ENCODE results near the gene MEA1.
A peak's percentile ranks its signal among the peaks of the same experiment; 100 is the strongest.

Gene MEA1

GRCh38 chr6:43038727-43039126 lies 25.0 kb upstream of the MEA1 start:
- no peak for DNase-seq (ENCODE audit: low read depth in 2 of 2)

- DNase-seq (ENCODE audit: low read depth in 2 of 2) = no peak
These were observed 24.0 kb upstream of the MEA1 start for GRCh38 chr6:43037706-43038105.

- no peak for DNase-seq (ENCODE audit: low read depth in 2 of 2)
These were observed 23.5 kb upstream of the MEA1 start for GRCh38 chr6:43037197-43037596.

- no peak for DNase-seq (ENCODE audit: low read depth in 2 of 2)
These were observed 23.0 kb upstream of the MEA1 start for GRCh38 chr6:43036712-43037111.

- DNase-seq (ENCODE audit: low read depth in 2 of 2) = no peak
These were observed 21.9 kb upstream of the MEA1 start for GRCh38 chr6:43035495-43036194.

GRCh38 chr6:43034190-43034525 lies 20.4 kb upstream of the MEA1 start:
- DNase-seq (ENCODE audit: low read depth in 2 of 2) = no peak

GRCh38 chr6:43033496-43034189 lies 19.9 kb upstream of the MEA1 start:
- no peak for DNase-seq (ENCODE audit: low read depth in 2 of 2)

GRCh38 chr6:43032326-43032725 lies 18.6 kb upstream of the MEA1 start:
- no peak for DNase-seq (ENCODE audit: low read depth in 2 of 2)

GRCh38 chr6:43029120-43029519 lies 15.4 kb upstream of the MEA1 start:
- DNase-seq (ENCODE audit: low read depth in 2 of 2) = no peak

- no peak for DNase-seq (ENCODE audit: low read depth in 2 of 2)
These were observed 12.6 kb upstream of the MEA1 start for GRCh38 chr6:43026365-43026764.

- no peak for DNase-seq (ENCODE audit: low read depth in 2 of 2)
These were observed 10.7 kb upstream of the MEA1 start for GRCh38 chr6:43024436-43024835.

GRCh38 chr6:43021270-43022047 lies 7.7 kb upstream of the MEA1 start, which contains the start of gene RRP36:
Gene RRP36 (plus strand): TSS chr6:43021623. CDS start chr6:43021655, 32 bp downstream.
- DNase-seq (ENCODE audit: low read depth in 2 of 2) = peak; percentile 54 to 69

GRCh38 chr6:43020847-43021246 lies 7.1 kb upstream of the MEA1 start:
- DNase-seq (ENCODE audit: low read depth in 2 of 2) = no peak

GRCh38 chr6:43020052-43020705 lies 6.4 kb upstream of the MEA1 start:
- DNase-seq (ENCODE audit: low read depth in 2 of 2) = no peak

GRCh38 chr6:43019152-43019551 lies 5.4 kb upstream of the MEA1 start:
- DNase-seq (ENCODE audit: low read depth in 2 of 2) = no peak

GRCh38 chr6:43016943-43017334 lies 3.2 kb upstream of the MEA1 start:
- no peak for DNase-seq (ENCODE audit: low read depth in 2 of 2)

GRCh38 chr6:43016176-43016942 lies 2.6 kb upstream of the MEA1 start:
- DNase-seq (ENCODE audit: low read depth in 2 of 2) = no peak

- DNase-seq (ENCODE audit: low read depth in 2 of 2) = no peak
These were observed 726 bp upstream of the MEA1 start for GRCh38 chr6:43014434-43014909.

- no peak for DNase-seq (ENCODE audit: low read depth in 2 of 2)
These were observed 476 bp downstream of the MEA1 start for GRCh38 chr6:43013097-43013842.

- DNase-seq (ENCODE audit: low read depth in 2 of 2) = no peak
These were observed 1.4 kb downstream of the MEA1 start for GRCh38 chr6:43012364-43012763.

GRCh38 chr6:43011207-43011606 lies 2.5 kb downstream of the MEA1 start:
- DNase-seq (ENCODE audit: low read depth in 2 of 2) = no peak

Data from stimulated activated CD4-positive, alpha-beta T cell treated with anti-CD3 and anti-CD28 coated beads, Interleukin-4, amount 100 ng/mL, for 48 hours (primary cell).